ENCODE results near the gene SLITRK1. TPM values are rescaled to one million over a fixed set of nuclear protein-coding genes. Genes with fewer than 3 reads are reported as not detected.
A peak's percentile ranks its signal among the peaks of the same experiment; 100 is the strongest.

Gene SLITRK1
- total and polyA plus RNA-seq, 2 experiments from 2014 or later = not detected

- Histone ChIP-seq H3K4me1 (ENCODE audit: low read depth) (peaks cover 4% of the 10 kb centered on the region), H3K27me3 (peaks cover 76% of the 10 kb centered on the region)
- TF ChIP-seq CTCF (IDR thresholded peaks at IDR 0.05; ENCODE audit: low read depth, low read length) = no peak
Measured at GRCh38 chr13:83883061-83883523, 818 bp upstream of the SLITRK1 start.

GRCh38 chr13:83882606-83882959, 309 bp upstream of the SLITRK1 start:
- no peak overlapping the region for H3K27ac ChIP-seq
- no peak overlapping the region for H3K4me3 ChIP-seq
- H3K9me3 ChIP-seq (ENCODE audit: low read depth) = no peaks in the 10 kb centered on the region
- DNase-seq (ENCODE audit: low read depth in 1 of 2, low spot score in 1 of 2) = no peak
- no peak for TF ChIP-seq CTCF (IDR thresholded peaks at IDR 0.05; ENCODE audit: low read depth, low read length)
- peaks cover 81% of the 10 kb centered on the region for H3K27me3 ChIP-seq
- H3K36me3 ChIP-seq = no peaks in the 10 kb centered on the region
- peaks cover 4% of the 10 kb centered on the region for H3K4me1 ChIP-seq (ENCODE audit: low read depth)

More at GRCh38 chr13:83883061-83883523, 818 bp upstream of the SLITRK1 start:
- Histone ChIP-seq H3K4me3 (no peak overlapping the region), H3K36me3 (no peaks in the 10 kb centered on the region), H3K27ac (no peak overlapping the region), H3K9me3 (ENCODE audit: low read depth) (no peaks in the 10 kb centered on the region)
- no peak for DNase-seq (ENCODE audit: low read depth in 1 of 2, low spot score in 1 of 2)

GRCh38 chr13:83881140-83881684, 1.1 kb downstream of the SLITRK1 start:
- peak overlapping the region; percentile 24 for H3K4me3 ChIP-seq
- H3K27me3 ChIP-seq = peaks cover 95% of the 10 kb centered on the region
- no peaks in the 10 kb centered on the region for H3K9me3 ChIP-seq (ENCODE audit: low read depth)
- TF ChIP-seq CTCF (IDR thresholded peaks at IDR 0.05; ENCODE audit: low read depth, low read length) = no peak
- H3K27ac ChIP-seq = no peak overlapping the region
- peaks cover 4% of the 10 kb centered on the region for H3K4me1 ChIP-seq (ENCODE audit: low read depth)
- H3K36me3 ChIP-seq = no peaks in the 10 kb centered on the region
- no peak for DNase-seq (ENCODE audit: low read depth in 1 of 2, low spot score in 1 of 2)

- H3K4me3 ChIP-seq = no peak overlapping the region
- H3K36me3 ChIP-seq = no peaks in the 10 kb centered on the region
- no peak for DNase-seq (ENCODE audit: low read depth in 1 of 2, low spot score in 1 of 2)
- H3K4me1 ChIP-seq (ENCODE audit: low read depth) = peaks cover 4% of the 10 kb centered on the region
- H3K27ac ChIP-seq = no peak overlapping the region
- no peak for TF ChIP-seq CTCF (IDR thresholded peaks at IDR 0.05; ENCODE audit: low read depth, low read length)
- H3K9me3 ChIP-seq (ENCODE audit: low read depth) = no peaks in the 10 kb centered on the region
- H3K27me3 ChIP-seq = peaks cover 96% of the 10 kb centered on the region
Measured at GRCh38 chr13:83880275-83881139, 1.8 kb downstream of the SLITRK1 start.

GRCh38 chr13:83879431-83880171, 2.7 kb downstream of the SLITRK1 start:
- Histone ChIP-seq H3K4me1 (ENCODE audit: low read depth) (peaks cover 4% of the 10 kb centered on the region), H3K36me3 (no peaks in the 10 kb centered on the region), H3K27ac (no peak overlapping the region), H3K9me3 (ENCODE audit: low read depth) (no peaks in the 10 kb centered on the region), H3K27me3 (peaks cover 87% of the 10 kb centered on the region), H3K4me3 (no peak overlapping the region)
- no peak for TF ChIP-seq CTCF (IDR thresholded peaks at IDR 0.05; ENCODE audit: low read depth, low read length)
- peak in 1 of 2 donors; percentile 5 for DNase-seq (ENCODE audit: low read depth in 1 of 2, low spot score in 1 of 2)

Data from cardiac muscle cell (in vitro differentiated cells and primary cell).